Measurements from ENCODE around the gene APOM. TPM values are rescaled to one million over a fixed set of nuclear protein-coding genes. Genes with fewer than 3 reads are reported as not detected.
A peak's percentile ranks its signal among the peaks of the same experiment; 100 is the strongest.

APOM gene
- total and polyA plus RNA-seq, 12 donors, result 2.3 to 18.2 (median 4.5) TPM; not detected in 1

GRCh38 chr6:31689249-31690110 lies 33.8 kb downstream of the APOM start:
- H3K9me3 ChIP-seq (replicated peaks in 1 of 3), result no peaks in the 10 kb centered on the region
- H3K36me3 ChIP-seq (replicated peaks in 1 of 2), result peaks cover 0 to 87% of the 10 kb centered on the region in 2 donors
- TF ChIP-seq, protein P1, sequence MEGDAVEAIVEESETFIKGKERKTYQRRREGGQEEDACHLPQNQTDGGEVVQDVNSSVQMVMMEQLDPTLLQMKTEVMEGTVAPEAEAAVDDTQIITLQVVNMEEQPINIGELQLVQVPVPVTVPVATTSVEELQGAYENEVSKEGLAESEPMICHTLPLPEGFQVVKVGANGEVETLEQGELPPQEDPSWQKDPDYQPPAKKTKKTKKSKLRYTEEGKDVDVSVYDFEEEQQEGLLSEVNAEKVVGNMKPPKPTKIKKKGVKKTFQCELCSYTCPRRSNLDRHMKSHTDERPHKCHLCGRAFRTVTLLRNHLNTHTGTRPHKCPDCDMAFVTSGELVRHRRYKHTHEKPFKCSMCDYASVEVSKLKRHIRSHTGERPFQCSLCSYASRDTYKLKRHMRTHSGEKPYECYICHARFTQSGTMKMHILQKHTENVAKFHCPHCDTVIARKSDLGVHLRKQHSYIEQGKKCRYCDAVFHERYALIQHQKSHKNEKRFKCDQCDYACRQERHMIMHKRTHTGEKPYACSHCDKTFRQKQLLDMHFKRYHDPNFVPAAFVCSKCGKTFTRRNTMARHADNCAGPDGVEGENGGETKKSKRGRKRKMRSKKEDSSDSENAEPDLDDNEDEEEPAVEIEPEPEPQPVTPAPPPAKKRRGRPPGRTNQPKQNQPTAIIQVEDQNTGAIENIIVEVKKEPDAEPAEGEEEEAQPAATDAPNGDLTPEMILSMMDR (IDR thresholded peaks at IDR 0.05), result peak in 1 of 6 experiments; percentile 24
- no peak for TF ChIP-seq POLR2A (IDR thresholded peaks at IDR 0.05)
- no peaks in the 10 kb centered on the region for H3K27me3 ChIP-seq
- intact Hi-C loops (cut with DNase I), result loop anchor here (5.0 to 10.0 kb wide), 2 partner anchors 145 to 148 kb away; no protein-coding TSS in a partner anchor
- H3K27ac ChIP-seq, result no peak overlapping the region
- no peaks in the 10 kb centered on the region for H3K4me1 ChIP-seq (replicated peaks in 1 of 2)
- H3K4me3 ChIP-seq, result no peak overlapping the region
- DNase-seq, result no peak
- WGBS, 4 donors, result 80 to 89% (median 82%) methylated on average over 8 to 11 of the region's 11 CpGs

DNA sequence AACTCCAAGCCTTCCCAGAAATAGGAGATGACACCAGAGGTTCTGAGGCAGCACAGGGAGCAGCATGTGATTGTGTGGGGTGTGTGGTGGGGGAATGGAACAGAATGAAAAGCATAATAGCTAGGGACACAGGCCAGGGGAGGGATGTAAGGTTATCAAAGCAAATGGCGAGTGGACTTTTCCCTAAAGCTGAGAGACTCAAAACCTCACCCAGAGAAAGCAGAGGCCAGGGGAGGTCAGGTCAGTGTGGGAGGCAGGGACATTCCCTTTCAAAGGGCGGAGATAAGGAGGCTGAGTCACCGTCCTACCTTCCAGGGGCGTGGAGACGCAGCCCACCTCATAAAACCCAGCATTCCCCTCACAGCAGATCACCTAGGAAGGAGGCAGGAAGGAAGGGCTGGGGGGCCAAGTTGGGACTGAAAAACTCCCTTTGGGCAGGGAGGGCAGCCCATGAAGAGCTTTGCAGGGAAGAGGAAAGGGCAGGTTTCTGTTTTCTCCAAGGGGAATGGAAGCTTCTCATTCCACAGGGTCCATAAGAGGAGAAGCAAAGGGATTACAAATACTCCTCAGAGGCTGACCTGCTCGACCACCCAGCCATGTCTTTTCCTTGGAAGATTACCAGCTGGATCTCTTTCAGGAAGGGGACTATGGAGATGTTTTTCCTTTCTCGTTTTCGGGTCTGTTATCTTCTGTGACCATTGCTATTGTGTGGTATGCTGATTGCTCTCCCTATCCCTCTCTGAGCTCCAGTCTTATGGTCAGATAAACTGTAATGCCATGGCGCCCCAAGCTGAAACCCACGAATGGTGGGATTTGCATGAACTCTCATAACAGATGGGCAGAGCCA lies 34.8 kb downstream of the APOM start:
- Histone ChIP-seq H3K4me3 (no peak overlapping the region), H3K9me3 (replicated peaks in 1 of 3) (no peaks in the 10 kb centered on the region), H3K27me3 (no peaks in the 10 kb centered on the region), H3K36me3 (replicated peaks in 1 of 2) (peaks cover 0 to 97% of the 10 kb centered on the region in 2 donors), H3K4me1 (replicated peaks in 1 of 2) (no peaks in the 10 kb centered on the region), H3K27ac (no peak overlapping the region)
- no peak for DNase-seq
- TF ChIP-seq, protein P1 (IDR thresholded peaks at IDR 0.05), result no peak
- no peak for TF ChIP-seq POLR2A (IDR thresholded peaks at IDR 0.05)
- WGBS, 4 donors, result 61 to 72% (median 64%) methylated on average over 10 of the region's 10 CpGs
- intact Hi-C loops (cut with DNase I), result no loop called here

GRCh38 chr6:31691078-31691463 lies 35.4 kb downstream of the APOM start:
- intact Hi-C loops (cut with DNase I), result no loop called here
- 86 to 89% (median 88%) methylated on average over 6 of the region's 6 CpGs for WGBS, 4 donors
- no peak overlapping the region for H3K27ac ChIP-seq
- no peak for TF ChIP-seq POLR2A (IDR thresholded peaks at IDR 0.05)
- TF ChIP-seq, protein P1 (IDR thresholded peaks at IDR 0.05), result no peak
- H3K9me3 ChIP-seq (replicated peaks in 1 of 3), result no peaks in the 10 kb centered on the region
- no peak overlapping the region for H3K4me3 ChIP-seq
- peaks cover 0 to 99% of the 10 kb centered on the region in 2 donors for H3K36me3 ChIP-seq (replicated peaks in 1 of 2)
- DNase-seq, result no peak
- no peaks in the 10 kb centered on the region for H3K27me3 ChIP-seq
- no peaks in the 10 kb centered on the region for H3K4me1 ChIP-seq (replicated peaks in 1 of 2)

- Histone ChIP-seq H3K36me3 (replicated peaks in 1 of 2) (peaks cover 0 to 99% of the 10 kb centered on the region in 2 donors), H3K27me3 (no peaks in the 10 kb centered on the region), H3K27ac (no peak overlapping the region), H3K4me1 (replicated peaks in 1 of 2) (no peaks in the 10 kb centered on the region), H3K9me3 (replicated peaks in 1 of 3) (no peaks in the 10 kb centered on the region), H3K4me3 (no peak overlapping the region)
- no peak for TF ChIP-seq POLR2A (IDR thresholded peaks at IDR 0.05)
- TF ChIP-seq, protein P1 (IDR thresholded peaks at IDR 0.05), result no peak
- DNase-seq, result no peak
- intact Hi-C loops (cut with DNase I), result no loop called here
- 94 to 100% (median 94%) methylated on average over 3 to 12 of the region's 12 CpGs for WGBS, 4 donors
Observed at GRCh38 chr6:31691564-31692108, 35.9 kb downstream of the APOM start.

Data from adrenal gland (tissue), 12 donors.